T-helper 1 cell (primary cell): ENCODE results near the gene RNF148.

Experiments used
- DNase-seq, 5 donors: peaks; one replicate each; pipeline ENCODE4 v3.0.0-alpha.2; 2012 to 2020
- total RNA-seq, 4 donors: gene quantifications; one replicate each; lab custom pipeline; 2026; lab: John Stamatoyannopoulos, UW

The RNF148 gene, protein sequence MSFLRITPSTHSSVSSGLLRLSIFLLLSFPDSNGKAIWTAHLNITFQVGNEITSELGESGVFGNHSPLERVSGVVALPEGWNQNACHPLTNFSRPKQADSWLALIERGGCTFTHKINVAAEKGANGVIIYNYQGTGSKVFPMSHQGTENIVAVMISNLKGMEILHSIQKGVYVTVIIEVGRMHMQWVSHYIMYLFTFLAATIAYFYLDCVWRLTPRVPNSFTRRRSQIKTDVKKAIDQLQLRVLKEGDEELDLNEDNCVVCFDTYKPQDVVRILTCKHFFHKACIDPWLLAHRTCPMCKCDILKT
- 0 reads per million in 4 donors for total RNA-seq

DNA sequence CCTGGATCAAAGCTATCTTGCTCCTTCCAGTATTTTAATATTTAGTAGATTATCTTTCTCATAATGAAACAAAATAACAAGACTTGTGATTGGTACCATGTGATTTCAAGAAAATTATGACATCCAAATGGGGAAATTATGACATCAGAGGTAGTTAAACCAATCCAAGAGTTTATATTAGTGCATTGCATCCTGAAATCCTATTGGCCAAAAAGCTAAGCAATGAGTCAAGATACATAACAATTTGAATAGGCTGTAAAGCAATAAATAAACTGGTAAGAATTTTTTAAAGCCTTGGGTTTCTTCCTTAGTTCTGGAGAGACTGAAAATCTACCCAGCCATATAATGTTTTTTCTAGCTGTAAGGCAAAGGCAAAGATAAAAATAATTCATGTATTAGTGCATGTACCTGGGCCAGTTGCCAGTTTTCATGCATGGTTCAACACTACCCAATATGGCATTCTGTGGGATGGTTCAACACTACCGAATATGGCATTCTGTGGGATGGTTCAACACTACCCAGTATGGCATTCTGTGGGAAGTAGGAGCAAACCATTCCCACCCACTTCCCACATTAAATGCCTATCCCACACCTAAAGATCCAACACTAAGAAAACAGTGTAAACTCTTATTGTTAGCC, at the start of gene RNF148:
Gene RNF148 (minus strand): TSS at position 51 of the 639 bp plus-strand sequence. CDS start 172 bp downstream, outside the sequence.
- DNase-seq, result no peak

DNA sequence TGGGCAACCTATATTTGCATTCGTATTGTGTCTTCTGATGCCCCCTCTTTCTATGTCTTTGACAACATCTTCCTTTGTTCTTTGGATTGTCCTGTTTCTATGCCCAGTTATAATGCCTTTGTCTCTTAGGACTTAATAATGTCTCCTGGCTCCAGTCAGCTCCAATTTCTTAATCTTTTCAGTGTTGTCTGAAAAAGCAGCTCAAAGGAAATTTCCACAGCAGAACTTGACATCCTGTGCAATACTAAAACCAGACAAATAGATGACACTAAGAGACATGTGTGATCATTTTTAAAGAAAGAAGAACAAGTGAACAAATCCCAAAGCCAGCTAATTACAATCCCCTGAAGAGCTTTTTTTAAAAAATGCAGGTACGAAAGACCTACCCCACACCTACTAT, 47.7 kb upstream of the RNF148 start:
- no peak for DNase-seq

DNA sequence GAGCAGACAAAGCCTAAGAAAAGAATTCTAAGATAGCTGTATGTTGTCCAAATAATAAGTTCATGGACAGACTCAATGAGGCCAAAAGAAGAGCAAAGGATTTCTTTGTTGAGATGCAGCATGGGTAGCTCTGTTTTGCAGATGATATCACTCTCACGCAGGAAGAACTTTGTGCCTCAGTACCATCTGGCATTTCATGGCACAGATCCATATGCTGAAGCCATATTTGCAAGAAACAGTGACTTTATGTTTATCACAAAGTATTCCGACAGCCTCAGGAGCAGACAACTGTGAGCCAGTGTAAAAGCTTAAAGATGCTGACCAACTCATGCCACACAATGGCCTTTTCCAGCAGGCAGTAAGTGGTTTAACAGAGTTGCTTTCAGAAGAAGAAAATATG, 45.5 kb upstream of the RNF148 start:
- no peak for DNase-seq

DNA sequence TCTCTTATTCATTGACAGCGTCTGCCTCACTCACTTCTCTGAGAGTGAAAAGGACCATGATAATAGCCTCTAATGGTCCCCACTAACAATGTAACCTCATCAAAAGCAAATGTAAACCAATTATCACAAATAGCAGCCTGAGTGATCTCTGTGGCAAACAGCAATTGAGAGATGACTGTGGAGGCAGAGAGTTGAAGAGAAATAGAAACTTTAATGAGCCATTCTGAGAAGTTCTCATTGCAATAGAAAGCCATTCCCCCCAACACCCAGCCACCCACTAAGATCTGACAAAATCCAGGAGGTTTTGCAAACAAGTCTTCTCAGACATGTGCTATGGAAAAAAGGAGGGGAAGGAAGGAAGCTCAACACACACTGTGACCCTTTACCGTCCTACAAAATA, 44.2 kb upstream of the RNF148 start:
- DNase-seq, result no peak

DNA sequence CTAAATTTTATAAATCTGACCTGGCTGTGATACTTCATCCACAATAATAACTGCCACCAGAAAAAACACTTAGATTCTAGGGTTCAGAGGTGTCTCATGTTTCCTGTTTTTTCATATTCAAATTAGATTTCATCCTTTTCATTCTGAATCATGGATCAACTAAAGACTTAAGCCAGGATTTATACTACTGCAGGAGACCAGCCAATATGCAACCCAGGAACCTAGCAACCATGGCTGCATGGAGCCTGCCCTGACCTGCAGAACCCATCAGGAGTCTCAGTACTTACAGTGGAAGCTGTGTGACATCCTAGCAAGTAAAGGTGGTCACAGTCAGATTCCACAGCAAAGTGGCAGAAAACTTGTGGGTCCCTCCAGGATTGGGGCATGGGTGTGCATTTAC, 40.5 kb upstream of the RNF148 start:
- DNase-seq, result no peak

DNA sequence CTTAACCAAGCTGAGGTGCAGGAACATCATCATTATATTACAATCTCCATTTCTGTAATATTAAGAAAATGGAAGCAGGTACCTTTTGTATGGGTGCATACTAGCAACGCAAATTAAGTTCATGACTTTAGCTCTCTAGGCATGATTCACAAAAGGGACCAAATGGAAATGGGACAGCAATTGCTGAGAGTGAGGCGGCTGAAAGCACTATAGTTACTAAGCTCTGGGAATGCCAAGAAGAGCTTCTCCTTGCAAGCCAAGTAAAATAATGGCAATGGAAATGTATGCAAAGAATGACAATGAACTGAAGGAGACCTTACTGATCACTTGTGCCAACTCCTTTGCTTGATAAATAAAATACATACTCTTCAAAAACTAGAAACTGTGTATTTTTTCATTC, 36.2 kb upstream of the RNF148 start:
- no peak for DNase-seq

DNA sequence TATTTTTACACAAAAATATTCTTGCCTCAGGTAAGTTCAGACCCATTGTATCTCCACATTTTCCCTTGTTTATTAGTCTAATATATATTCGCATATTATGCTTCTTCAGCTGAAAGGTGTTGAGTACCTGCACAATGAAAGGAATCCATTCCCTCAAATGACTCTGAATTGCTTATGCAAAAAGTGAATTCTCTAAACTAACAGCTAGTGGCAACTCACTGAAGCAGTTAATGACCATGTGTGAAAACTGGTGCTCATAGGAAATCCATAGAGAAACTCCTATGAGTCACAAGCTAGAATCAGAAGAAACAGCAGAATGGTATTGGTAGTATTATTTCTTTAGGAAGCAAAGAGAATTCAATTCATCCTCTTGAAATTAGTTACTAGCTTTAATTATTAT, 33.5 kb upstream of the RNF148 start:
- DNase-seq, result no peak

DNA sequence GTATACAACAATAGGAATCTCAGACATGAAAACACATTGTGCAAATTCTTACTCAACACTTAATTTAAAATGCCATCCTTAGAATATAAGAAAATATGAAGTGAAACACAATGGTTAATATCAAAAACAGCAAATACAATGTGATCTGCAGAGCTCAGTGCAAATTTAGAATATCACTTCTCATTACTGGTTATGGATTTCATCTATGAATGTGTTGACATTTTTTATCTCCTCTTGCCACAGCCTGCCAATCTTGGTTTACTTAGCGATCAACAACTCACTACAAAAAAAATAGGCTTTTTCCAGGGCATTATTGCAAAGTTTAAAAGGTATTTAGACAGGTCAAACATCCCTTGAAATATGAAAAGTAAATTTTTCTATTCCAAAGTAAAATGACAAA, 25.0 kb upstream of the RNF148 start:
- DNase-seq, result no peak

DNA sequence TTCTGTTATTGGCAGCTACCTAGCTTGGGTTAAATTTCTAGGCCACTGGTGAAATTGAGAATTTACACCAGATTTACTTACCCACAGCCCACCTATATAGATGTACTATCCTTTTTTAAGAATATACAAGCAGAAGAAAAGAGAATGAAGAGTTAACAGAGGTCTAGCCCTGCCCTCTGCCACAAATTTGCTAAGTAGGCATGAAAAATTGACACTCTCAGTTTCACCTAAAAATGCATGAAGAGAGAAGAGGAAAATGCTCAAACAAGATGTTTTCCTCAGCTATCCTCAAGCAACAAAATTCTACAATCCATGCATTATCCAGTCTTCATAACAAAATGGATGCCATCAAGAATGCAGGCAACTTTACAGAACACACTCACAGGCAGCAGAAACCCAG, 24.6 kb upstream of the RNF148 start:
- no peak for DNase-seq

DNA sequence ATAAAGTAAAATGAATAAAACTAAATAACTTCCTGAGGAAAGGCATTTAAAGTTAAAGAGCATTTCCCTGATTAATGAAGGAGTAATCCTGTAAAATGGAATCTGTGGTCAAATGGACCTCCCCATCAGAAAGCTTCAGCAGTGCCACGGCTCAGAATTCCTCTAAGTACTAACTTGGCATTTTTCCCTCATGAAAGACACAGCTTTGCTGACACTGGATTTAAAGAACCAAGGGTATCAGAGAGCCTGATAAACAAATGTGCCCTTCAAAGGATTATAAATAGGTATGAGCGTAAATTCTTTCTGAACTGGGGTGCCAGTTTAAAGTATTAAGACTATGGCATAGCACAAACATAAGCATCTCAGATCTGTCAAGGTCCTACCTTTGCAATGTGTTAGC, 24.2 kb upstream of the RNF148 start:
- no peak for DNase-seq

DNA sequence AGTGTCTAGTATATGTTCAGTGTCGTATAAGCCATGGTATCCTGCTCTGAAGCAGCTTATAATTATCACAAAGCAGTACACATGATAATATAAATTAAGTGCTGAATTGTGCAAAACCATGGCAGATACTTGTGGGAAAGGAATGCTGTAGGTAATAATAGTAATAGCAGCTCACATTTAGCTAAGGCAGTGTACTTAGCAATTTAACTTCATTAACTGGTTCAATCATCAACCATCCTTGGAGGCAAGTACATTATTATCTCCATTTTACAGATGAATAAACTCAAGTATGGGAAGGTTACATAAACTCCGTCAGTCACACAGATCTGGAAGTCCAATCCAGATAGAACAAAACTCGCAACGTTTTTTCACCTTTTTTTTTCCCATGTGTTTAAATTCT, 21.6 kb upstream of the RNF148 start:
- DNase-seq, result no peak

DNA sequence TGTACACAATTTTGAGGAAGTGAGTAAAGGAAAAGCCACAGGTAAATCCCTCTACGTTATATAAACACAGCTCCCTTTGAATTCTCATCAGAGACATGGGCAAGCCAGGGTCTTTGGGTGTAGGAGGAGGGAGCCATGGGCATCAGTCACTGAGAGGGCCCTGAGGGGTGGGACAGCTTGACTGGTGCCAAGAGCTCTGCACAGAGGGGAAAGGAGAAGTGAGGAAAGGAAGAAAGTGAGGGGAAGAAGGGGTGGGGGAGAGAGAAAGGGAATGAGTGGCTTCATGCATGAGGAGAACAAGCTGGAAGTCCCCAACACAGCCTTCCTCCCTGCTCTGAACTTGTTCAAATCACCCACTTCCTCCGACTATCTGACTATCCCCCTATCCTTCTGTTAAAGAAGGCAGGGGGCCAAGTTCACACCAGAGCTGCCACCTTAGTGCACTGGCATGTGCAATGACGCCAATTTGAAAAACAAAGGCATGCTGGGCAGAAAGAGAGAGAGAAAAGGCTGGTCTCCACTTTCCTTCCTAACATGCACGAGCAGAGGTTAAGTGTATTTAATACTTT, 16.4 kb upstream of the RNF148 start:
- no peak for DNase-seq

DNA sequence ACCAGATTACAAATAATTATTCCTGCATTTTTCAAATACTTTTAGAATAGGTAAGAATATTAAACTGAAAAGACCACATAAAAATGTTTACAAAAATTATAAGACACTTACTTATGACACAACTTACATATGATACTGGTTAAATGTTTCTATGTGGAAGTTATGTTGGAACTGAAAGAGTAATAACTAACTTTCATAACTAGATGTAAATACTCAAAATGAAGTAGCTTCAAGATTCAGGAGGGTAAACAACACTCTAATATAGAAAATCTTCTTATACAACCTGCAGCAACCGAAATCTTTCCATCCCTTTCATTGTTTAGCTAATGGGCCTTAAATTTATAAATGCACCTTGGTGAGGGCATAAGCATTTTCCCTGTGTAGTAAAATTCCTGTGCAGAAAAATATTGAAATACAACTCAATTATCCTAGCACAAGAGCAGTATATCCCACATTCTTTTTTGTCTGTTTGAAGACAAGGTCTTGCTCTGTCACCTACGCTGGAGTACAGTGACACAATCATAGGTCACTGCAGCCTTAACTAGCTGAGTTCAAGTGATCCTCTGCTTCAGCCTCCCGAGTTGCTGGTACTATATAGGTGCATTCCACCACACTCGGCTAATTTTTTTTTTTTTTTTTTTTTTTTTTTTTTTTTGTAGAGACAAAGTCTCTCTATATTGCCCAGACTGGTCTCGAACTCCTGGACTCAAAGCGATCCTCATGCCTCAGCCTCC, 14.8 kb upstream of the RNF148 start:
- no peak for DNase-seq

DNA sequence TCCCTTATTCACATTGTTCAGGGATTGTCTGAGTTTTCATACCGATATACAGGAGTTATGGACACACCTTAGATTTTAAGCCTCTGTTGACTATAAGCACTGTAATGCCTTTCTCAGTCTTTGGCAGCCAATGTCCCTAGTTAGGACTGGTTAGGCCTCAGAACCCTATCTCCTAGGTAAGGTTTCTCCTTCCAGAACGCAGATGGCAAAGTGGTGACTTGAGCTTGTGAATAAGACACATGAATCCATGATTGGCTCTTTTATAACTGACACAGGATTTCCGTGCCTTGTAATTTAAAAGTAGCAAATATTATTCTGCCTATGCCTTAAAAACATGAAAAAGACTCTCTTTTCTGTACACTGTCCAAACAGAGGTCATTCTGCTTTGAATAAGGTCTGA, 12.5 kb upstream of the RNF148 start:
- no peak for DNase-seq

DNA sequence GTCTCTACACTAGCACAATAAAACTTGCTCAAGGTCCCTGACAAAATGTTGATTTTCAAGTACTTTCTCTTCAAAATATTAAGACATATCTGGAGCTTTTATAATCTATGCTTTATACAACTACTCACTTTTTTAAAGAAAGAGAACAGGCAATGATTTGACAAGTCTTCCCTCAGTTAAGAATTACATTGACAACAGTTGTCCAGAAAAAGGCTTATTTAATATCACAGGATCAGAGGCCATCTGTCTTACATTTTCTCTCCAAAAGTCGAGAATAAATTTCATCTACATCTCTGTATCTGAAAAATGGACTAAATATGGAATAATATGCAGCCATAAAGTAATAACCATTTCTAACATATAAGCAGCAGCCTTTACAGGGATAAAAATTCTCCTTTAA, 8.2 kb upstream of the RNF148 start:
- DNase-seq, result no peak

DNA sequence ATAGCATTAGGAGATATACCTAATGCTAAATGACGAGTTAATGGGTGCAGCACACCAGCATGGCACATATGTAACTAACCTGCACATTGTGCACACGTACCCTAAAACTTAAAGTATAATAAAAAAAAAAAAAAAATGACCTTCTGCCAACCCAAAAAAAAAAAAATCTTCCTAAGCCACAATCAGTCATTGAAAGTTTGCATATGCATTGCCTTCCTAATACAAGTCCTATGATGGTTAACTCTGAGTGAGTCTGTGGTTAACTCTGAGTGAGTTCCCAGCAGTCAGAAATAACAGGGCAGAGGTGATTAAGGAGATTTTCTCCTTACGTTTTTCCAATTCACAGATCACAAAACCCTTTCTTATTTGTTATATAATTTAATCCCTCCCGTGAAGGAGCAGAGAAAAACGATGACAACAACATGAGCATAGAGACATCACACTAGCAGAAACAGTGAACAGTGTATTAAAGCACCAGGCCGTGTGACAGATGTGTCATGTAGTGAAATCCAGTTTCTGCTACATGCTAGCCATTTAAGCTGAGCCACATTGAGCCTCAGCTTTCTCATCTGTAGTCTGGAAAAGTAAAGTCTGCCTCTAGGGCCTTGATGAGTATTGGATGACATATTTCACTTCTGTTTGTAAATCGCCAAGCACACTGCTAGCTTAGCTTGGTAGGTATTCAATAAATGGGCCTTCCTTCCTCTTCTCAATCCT, 7.4 kb upstream of the RNF148 start:
- no peak for DNase-seq

DNA sequence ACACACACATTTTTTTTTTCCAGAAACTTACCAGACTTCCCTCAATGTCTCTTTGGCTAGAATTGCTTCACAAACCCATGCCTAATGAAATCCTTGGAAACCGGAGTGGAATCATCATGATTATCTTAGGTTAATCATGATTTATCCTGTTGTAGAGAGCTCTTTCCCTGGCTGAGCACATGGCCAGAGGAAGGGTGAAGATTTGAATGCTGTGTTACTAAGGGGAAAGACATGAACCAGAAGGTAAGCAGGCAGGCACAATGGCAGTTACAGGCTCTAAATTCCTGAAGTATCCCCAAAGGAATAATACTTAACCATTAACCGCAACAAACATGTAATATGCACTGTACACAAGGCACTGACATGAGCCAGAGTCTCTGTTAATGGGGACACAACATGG, 4.1 kb upstream of the RNF148 start:
- no peak for DNase-seq

DNA sequence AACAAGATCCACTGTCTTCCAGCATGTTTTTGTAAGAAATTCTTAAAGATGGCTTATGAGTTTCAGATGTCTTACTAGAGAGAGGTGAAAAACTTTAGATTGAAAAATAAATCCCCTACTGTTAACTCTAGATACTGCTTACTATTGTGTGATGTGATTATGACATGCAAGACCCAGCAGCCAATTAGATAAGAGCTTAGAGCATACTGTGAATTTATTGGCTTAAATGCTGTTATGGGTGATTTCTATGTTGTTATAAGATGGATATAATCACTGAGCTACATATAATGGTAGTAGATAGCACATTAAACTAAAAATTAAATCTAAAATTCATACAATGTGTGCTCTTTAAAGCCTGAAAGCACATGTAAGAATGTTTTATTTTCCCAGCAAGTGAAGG, 3.7 kb downstream of the RNF148 start, which contains the start of gene RNF133:
Gene RNF133 (minus strand): TSS at position 101 of the 400 bp plus-strand sequence. CDS start 199 bp downstream, outside the sequence.
- DNase-seq, result no peak

DNA sequence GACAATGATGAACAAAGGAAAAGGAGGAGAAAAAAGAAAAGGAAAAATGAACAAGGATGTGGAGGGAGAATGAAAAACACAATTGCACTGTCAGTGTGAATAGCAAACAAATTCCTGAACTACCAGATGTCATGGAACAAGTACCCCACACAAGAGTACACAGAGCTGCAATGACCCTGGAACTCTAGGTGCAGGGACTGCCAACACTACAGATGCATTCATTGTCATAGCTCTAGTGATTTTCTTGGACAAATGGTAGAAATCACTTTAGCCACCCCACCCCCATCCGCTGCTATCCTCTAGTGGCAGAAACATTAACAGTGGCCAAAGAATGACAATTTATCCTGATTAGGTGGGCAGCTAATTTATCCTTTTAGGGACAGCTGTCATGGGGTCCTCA, 6.9 kb downstream of the RNF148 start:
- no peak for DNase-seq

DNA sequence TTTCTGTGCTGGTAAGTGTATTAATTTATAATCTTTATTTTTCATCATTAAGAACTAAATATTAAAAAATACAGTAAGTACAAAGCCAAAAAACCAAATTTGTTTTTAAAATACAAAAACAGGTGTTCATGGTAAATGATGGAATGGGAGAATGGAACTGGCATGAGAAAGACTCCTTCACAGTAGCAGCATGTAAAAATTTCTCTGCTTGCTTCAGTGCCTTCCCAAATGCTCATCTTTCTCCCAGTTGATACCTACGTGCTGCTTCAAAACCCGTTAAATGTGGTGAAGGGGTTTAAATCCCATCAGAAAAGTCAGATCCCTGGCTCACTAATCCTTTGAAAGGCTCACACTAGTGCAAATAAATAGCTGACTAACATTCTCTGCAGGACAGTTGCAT, 8.0 kb downstream of the RNF148 start:
- DNase-seq, result no peak

DNA sequence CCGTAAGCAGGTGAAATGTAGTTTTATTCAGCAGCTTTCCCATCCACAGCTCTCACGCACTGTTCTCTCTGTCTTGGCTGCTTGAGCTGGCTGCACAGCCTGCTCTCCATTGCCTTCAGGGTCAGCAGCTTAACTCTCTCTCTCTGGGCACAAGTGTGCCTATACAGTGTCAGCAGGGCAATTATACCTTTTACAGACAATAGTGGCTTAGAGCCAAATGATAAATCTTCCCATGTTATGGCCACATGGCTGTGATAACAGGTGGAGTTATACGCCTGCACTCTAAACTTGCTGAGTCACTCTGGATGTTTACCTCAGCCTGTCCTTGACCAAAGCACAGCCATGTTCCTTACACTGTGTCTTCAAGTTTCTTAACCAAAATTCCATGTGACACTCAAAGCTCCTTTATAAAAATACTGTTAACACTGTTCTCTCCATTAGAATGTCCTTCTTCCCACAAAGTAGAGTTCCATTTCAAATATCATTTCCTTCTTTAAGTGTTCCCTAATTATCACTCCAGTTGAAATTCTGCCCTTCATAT, 9.9 kb downstream of the RNF148 start:
- no peak for DNase-seq

DNA sequence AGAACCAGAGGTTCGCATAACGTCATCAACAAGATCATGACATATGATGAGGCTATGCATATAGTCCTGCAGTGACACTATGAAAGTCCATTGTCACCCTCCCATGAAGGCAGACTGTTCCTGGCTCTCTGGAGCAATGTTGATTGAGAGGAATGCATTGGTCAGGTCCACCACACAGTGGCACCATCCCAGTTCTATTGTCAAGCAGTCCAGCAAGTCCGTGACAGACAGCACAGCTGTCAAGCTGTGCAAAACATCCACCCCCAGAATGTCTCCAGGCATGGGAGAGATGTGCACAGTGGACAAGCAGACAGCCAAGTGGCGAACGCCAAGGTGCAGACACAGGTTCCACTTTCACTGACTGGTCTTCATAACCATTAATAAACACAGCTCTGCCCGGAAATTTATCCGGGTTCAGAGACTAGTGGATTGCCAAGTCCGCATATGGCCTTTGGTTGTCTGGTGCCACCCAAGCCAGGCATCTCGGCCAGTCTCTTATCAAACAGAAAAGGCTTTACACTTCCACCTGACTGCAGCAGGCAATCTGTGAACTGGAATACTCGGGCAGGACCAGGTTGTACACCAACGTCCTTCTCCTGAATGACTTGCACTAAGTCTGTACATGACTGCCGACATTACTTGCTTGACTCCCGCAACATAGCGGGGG, 11.0 kb downstream of the RNF148 start:
- no peak for DNase-seq
